HFF-Myc (cell line): ENCODE results near the gene ZNF784.

Experiments
- DNase-seq: peaks from one replicate; pipeline ENCODE4 v3.0.0-alpha.2; 2011; ENCODE audit warnings: low read depth; ENCODE audit errors: extremely low read depth
- H3K4me3 ChIP-seq: replicated peaks from 2 replicates; pipeline ENCODE4 v1.5.1; 2011; ENCODE audit warnings: low read depth, mild to moderate bottlenecking, control low read depth, low read length
- TF ChIP-seq, protein P1 (sequence below): IDR thresholded peaks from 2 replicates; pipeline ENCODE4 v1.5.1; 2012; ENCODE audit warnings: mild to moderate bottlenecking, low read depth, low read length, control low read depth; ENCODE audit errors: missing control alignments

The ZNF784 gene

GRCh38 chr19:55593096-55593772, 31.1 kb downstream of the ZNF784 start:
- no peak for DNase-seq
- no peak overlapping the region for H3K4me3 ChIP-seq
- TF ChIP-seq, protein P1, sequence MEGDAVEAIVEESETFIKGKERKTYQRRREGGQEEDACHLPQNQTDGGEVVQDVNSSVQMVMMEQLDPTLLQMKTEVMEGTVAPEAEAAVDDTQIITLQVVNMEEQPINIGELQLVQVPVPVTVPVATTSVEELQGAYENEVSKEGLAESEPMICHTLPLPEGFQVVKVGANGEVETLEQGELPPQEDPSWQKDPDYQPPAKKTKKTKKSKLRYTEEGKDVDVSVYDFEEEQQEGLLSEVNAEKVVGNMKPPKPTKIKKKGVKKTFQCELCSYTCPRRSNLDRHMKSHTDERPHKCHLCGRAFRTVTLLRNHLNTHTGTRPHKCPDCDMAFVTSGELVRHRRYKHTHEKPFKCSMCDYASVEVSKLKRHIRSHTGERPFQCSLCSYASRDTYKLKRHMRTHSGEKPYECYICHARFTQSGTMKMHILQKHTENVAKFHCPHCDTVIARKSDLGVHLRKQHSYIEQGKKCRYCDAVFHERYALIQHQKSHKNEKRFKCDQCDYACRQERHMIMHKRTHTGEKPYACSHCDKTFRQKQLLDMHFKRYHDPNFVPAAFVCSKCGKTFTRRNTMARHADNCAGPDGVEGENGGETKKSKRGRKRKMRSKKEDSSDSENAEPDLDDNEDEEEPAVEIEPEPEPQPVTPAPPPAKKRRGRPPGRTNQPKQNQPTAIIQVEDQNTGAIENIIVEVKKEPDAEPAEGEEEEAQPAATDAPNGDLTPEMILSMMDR: no peak

- TF ChIP-seq, protein P1: no peak
- no peak overlapping the region for H3K4me3 ChIP-seq
- DNase-seq: no peak
These were observed 31.8 kb downstream of the ZNF784 start for GRCh38 chr19:55592391-55593090.

DNA sequence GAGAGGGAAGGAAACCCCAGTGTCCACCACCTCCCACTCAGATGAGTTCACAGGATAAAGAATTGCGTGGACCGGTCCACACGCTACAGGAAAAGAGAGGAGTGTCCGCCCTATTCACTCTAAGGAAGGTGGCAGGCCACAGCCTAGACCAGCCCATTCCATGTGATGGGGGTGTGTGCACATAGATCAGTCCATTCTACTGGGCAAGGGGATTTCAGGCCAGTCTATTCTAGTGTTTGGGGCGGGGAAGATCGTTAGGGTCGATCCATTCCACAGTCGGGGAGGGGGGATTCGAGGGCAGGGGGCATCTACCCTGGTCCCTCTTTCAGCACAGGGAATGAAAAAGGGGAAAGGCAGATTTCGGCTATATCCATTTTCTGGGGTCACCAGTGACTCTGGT, 32.8 kb downstream of the ZNF784 start:
- DNase-seq: no peak
- H3K4me3 ChIP-seq: no peak overlapping the region
- TF ChIP-seq, protein P1: no peak

- no peak for DNase-seq
- no peak overlapping the region for H3K4me3 ChIP-seq
- TF ChIP-seq, protein P1: no peak
These were observed 33.7 kb downstream of the ZNF784 start for GRCh38 chr19:55590617-55591016.

DNA sequence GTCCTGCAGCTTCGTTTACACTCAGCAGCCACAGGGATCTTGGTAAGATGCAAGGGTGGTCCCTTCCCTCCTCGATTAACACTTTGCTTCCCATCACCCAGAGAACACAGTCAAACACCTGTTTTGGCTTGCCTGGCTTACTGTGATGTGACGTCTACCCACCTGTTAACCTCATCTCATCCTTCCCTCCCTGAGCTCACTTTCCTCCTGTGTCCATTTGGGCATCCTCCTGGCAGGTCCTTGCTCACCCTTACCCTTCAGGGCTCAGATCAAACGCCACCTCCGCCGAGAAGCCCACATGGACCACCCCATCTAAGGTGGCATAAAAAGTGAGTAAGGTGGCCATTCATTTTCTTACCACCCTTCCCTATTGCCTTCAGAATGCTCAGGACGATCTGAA, 34.3 kb downstream of the ZNF784 start:
- DNase-seq: no peak
- TF ChIP-seq, protein P1: no peak
- no peak overlapping the region for H3K4me3 ChIP-seq

GRCh38 chr19:55588738-55589137, 35.6 kb downstream of the ZNF784 start:
- DNase-seq: no peak
- no peak overlapping the region for H3K4me3 ChIP-seq
- TF ChIP-seq, protein P1: no peak
